SK-N-SH (cell line): ENCODE results near the gene FAM184A. TPM values are rescaled to one million over a fixed set of nuclear protein-coding genes. Genes with fewer than 3 reads are reported as not detected.

Experiments used
- CTCF ChIA-PET: fragments of 300-600, 350-600 bp; formaldehyde crosslinking; extraction: SDS; loops from one replicate; lab custom pipeline; 2021; lab: Yijun Ruan, JAX
- POLR2A ChIA-PET: fragments of 350-600 bp; sonication (Branson Sonifier 250); formaldehyde crosslinking; extraction: SDS; loops from one replicate; lab custom pipeline; 2020; ENCODE audit warnings: antibody characterized with exemption, inconsistent platforms; lab: Yijun Ruan, JAX
- DNase-seq: peaks from one replicate; pipeline ENCODE4 v3.0.0; 2012
- H2AFZ ChIP-seq: fragments of 200-600 bp; sonication (generic); 2 replicates; pipeline ENCODE4 v1.8.1; 2016; ENCODE audit warnings: antibody characterized with exemption, mild to moderate bottlenecking, low read depth
- H3F3A ChIP-seq: fragments of 200-600 bp; sonication (generic); replicated peaks from 2 replicates; pipeline ENCODE3; 2016; ENCODE audit warnings: antibody characterized with exemption, mild to moderate bottlenecking; ENCODE audit not compliant: insufficient read depth
- H3K27ac ChIP-seq, 2 experiments: fragments of 200-500 bp in 1 of 2; fragments of 200-600 bp in 1 of 2; sonication (Bioruptor generic) in 1 of 2; sonication (generic), shearing (Covaris generic) in 1 of 2; 2 replicates each; pipeline versions ENCODE4 v1.5.1 to v1.6.1; 2014 to 2016; ENCODE audit warnings: low read depth in 2 of 2, inconsistent platforms in 1 of 2, low read length in 1 of 2, mild to moderate bottlenecking in 1 of 2, mixed read lengths in 1 of 2
- H3K27me3 ChIP-seq: fragments of 200-600 bp; sonication (generic), shearing (Covaris generic); 2 replicates; pipeline ENCODE4 v1.6.1; 2016; ENCODE audit warnings: mixed run types; ENCODE audit not compliant: insufficient read depth
- H3K36me3 ChIP-seq, 2 experiments: fragments of 200-500 bp in 1 of 2; fragments of 200-600 bp in 1 of 2; sonication (Bioruptor generic) in 1 of 2; sonication (generic) in 1 of 2; replicated peaks in 1 of 2; 2 replicates each; pipeline versions ENCODE3 to v1.5.1; 2014 to 2016; ENCODE audit warnings: low read length in 1 of 2, mild to moderate bottlenecking in 1 of 2; ENCODE audit not compliant: insufficient read depth in 2 of 2, control insufficient read depth in 1 of 2
- H3K4me1 ChIP-seq, 2 experiments: fragments of 200-500 bp in 1 of 2; fragments of 200-600 bp in 1 of 2; sonication (Bioruptor generic) in 1 of 2; sonication (generic), shearing (Covaris generic) in 1 of 2; 2 replicates each; pipeline versions ENCODE4 v1.5.1 to v1.6.1; 2014 to 2016; ENCODE audit warnings: low read depth in 1 of 2, low read length in 1 of 2, mixed run types in 1 of 2; ENCODE audit not compliant: insufficient read depth in 2 of 2, control insufficient read depth in 1 of 2
- H3K4me2 ChIP-seq: fragments of 200-600 bp; sonication (generic), shearing (Covaris generic); 2 replicates; pipeline ENCODE4 v1.6.1; 2017; ENCODE audit warnings: mixed run types
- H3K4me3 ChIP-seq, 2 experiments: fragments of 200-500 bp in 1 of 2; fragments of 200-600 bp in 1 of 2; sonication (Bioruptor generic) in 1 of 2; sonication (generic), shearing (Covaris generic) in 1 of 2; 2 replicates each; pipeline versions ENCODE4 v1.5.1 to v1.8.1; 2014 to 2016; ENCODE audit warnings: low read depth in 2 of 2, inconsistent platforms in 1 of 2, low read length in 1 of 2, mild to moderate bottlenecking in 1 of 2, mixed read lengths in 1 of 2, moderate library complexity in 1 of 2
- H3K79me2 ChIP-seq: fragments of 200-600 bp; sonication (generic); 2 replicates; pipeline ENCODE4 v1.8.1; 2017; ENCODE audit warnings: mild to moderate bottlenecking; ENCODE audit not compliant: insufficient read depth
- H3K9ac ChIP-seq: fragments of 200-600 bp; sonication (generic); 2 replicates; pipeline ENCODE4 v1.6.1; 2017; ENCODE audit warnings: mixed run types
- H3K9me2 ChIP-seq: fragments of 200-600 bp; sonication (generic); 2 replicates; pipeline ENCODE4 v1.6.1; 2017; ENCODE audit warnings: mixed run types
- H3K9me3 ChIP-seq: fragments of 200-600 bp; sonication (generic); 2 replicates; pipeline ENCODE4 v1.6.1; 2017; ENCODE audit warnings: mixed run types, mild to moderate bottlenecking, moderate library complexity
- H4K20me1 ChIP-seq: fragments of 200-600 bp; sonication (generic); 2 replicates; pipeline ENCODE4 v1.6.1; 2017; ENCODE audit warnings: mild to moderate bottlenecking, mixed run types; ENCODE audit not compliant: insufficient read depth
- CHD2 ChIP-seq: fragments of 150-350 bp; IDR thresholded peaks from 2 replicates; pipeline ENCODE4 v1.6.1; 2018; ENCODE audit warnings: low read length; ENCODE audit not compliant: partially characterized antibody
- EZH2phosphoT487 ChIP-seq: fragments of 200-600 bp; sonication (generic); IDR thresholded peaks from 2 replicates; pipeline ENCODE4 v1.6.1; 2017; ENCODE audit warnings: low read depth, mixed run types, mild to moderate bottlenecking, antibody characterized with exemption, moderate library complexity, borderline replicate concordance
- FOXJ3 ChIP-seq: sonication (generic); formaldehyde crosslinking; IDR thresholded peaks from 2 replicates; pipeline ENCODE4 v1.5.1; 2020; ENCODE audit warnings: mild to moderate bottlenecking, missing genetic modification reagents
- FOXM1 ChIP-seq: IDR thresholded peaks from 2 replicates; pipeline ENCODE4 v1.4.0; 2012; ENCODE audit warnings: low read depth, mild to moderate bottlenecking
- GABPA ChIP-seq: IDR thresholded peaks from 2 replicates; pipeline ENCODE4 v1.4.0; 2012; ENCODE audit warnings: low read depth, mild to moderate bottlenecking
- GATA2 ChIP-seq: sonication (generic); formaldehyde crosslinking; IDR thresholded peaks from 2 replicates; pipeline ENCODE4 v1.5.0; 2020; ENCODE audit warnings: mild to moderate bottlenecking, missing genetic modification reagents
- IRF3 ChIP-seq: fragments of 150-350 bp; IDR thresholded peaks from 2 replicates; pipeline ENCODE4 v1.6.1; 2016; ENCODE audit warnings: mild to moderate bottlenecking, low read depth, low read length
- JUND ChIP-seq: IDR thresholded peaks from 2 replicates; pipeline ENCODE4 v1.4.0; 2012
- MAX ChIP-seq: IDR thresholded peaks from 2 replicates; pipeline ENCODE4 v1.4.0; 2012; ENCODE audit warnings: low read depth
- MEF2A ChIP-seq: IDR thresholded peaks from 2 replicates; pipeline ENCODE4 v1.4.0; 2012; ENCODE audit warnings: low read depth, borderline replicate concordance
- PBX3 ChIP-seq: IDR thresholded peaks from 2 replicates; pipeline ENCODE4; 2012
- RCOR1 ChIP-seq: fragments of 150-350 bp; IDR thresholded peaks from 2 replicates; pipeline ENCODE4 v1.6.1; 2017; ENCODE audit warnings: antibody characterized with exemption, low read length
- RXRA ChIP-seq: IDR thresholded peaks from 2 replicates; pipeline ENCODE4 v1.4.0; 2012; ENCODE audit warnings: low read depth, mild to moderate bottlenecking, borderline replicate concordance
- SIN3A ChIP-seq: IDR thresholded peaks from 2 replicates; pipeline ENCODE4 v1.6.1; 2012; ENCODE audit warnings: low read depth, mild to moderate bottlenecking, low read length, moderate library complexity, borderline replicate concordance
- SMC3 ChIP-seq: IDR thresholded peaks from 2 replicates; pipeline ENCODE4 v1.6.1; 2012; ENCODE audit warnings: low read depth, low read length, improper control_type of control experiment
- TEAD4 ChIP-seq: IDR thresholded peaks from 2 replicates; pipeline ENCODE4 v1.4.0; 2012; ENCODE audit warnings: mild to moderate bottlenecking, borderline replicate concordance; ENCODE audit not compliant: insufficient read depth
- USF1 ChIP-seq: IDR thresholded peaks from 2 replicates; pipeline ENCODE4 v1.4.0; 2012; ENCODE audit warnings: low read depth, borderline replicate concordance
- YY1 ChIP-seq: IDR thresholded peaks from 2 replicates; pipeline ENCODE4 v1.4.0; 2012; ENCODE audit warnings: low read depth, mild to moderate bottlenecking
- WGBS: methylation state at CpG from one replicate; pipeline ENCODE4 v1.1.6; 2017; ENCODE audit warnings: low lambda C conversion rate; 5-methylcytosine and 5-hydroxymethylcytosine counted together
- polyA plus RNA-seq, 3 experiments: library from polyadenylated mRNA; depleted of rRNA; stranded (reverse); fragments of >200 nt; gene quantifications; 2 replicates each; pipeline ENCODE4 v1.2.3, GENCODE V29; 2012

FAM184A gene
- polyA plus RNA-seq, 1 of the 3 experiments (the other 2 are of a cell fraction) = 0.38 TPM

GRCh38 chr6:119126140-119126539 is 47.7 kb upstream of the FAM184A start:
- no peak for TF ChIP-seq GABPA
- TF ChIP-seq IRF3 = no peak
- TF ChIP-seq MAX = no peak
- no peak for TF ChIP-seq GATA2
- TF ChIP-seq RCOR1 = no peak
- TF ChIP-seq SMC3 = no peak
- TF ChIP-seq EZH2phosphoT487 = no peak
- TF ChIP-seq RXRA = no peak
- no peak for TF ChIP-seq USF1
- no peak for TF ChIP-seq FOXJ3 (CRISPR knock-in tag)
- TF ChIP-seq JUND = no peak
- TF ChIP-seq TEAD4 = no peak
- POLR2A ChIA-PET = no interaction called here
- Histone ChIP-seq H3K9me2 (no peaks in the 10 kb centered on the region), H3K4me1 (peaks cover 10 to 21% of the 10 kb centered on the region in 2 experiments), H2AFZ (no peak overlapping the region), H4K20me1 (no peaks in the 10 kb centered on the region), H3K4me3 (no peak overlapping the region), H3K27ac (no peak overlapping the region), H3K36me3 (no peaks in the 10 kb centered on the region), H3F3A (peaks cover 16% of the 10 kb centered on the region), H3K4me2 (no peak overlapping the region), H3K79me2 (no peaks in the 10 kb centered on the region), H3K9ac (no peak overlapping the region), H3K27me3 (no peaks in the 10 kb centered on the region), H3K9me3 (no peaks in the 10 kb centered on the region)
- DNase-seq = no peak
- WGBS = 84% methylated on average over 4 of the region's 4 CpGs
- CTCF ChIA-PET = interaction anchor here (0.5 to 3.0 kb wide), 2 partner anchors 16 to 31 kb away, joined by 3 to 23 read pairs; no protein-coding TSS in a partner anchor

- Histone ChIP-seq H3K4me3 (no peak overlapping the region), H3F3A (peaks cover 16% of the 10 kb centered on the region), H3K4me2 (no peak overlapping the region), H3K79me2 (no peaks in the 10 kb centered on the region), H3K9ac (no peak overlapping the region), H3K4me1 (peaks cover 10 to 16% of the 10 kb centered on the region in 2 experiments), H3K9me2 (no peaks in the 10 kb centered on the region), H3K27me3 (no peaks in the 10 kb centered on the region), H3K27ac (no peak overlapping the region), H2AFZ (no peak overlapping the region), H4K20me1 (no peaks in the 10 kb centered on the region), H3K9me3 (no peaks in the 10 kb centered on the region), H3K36me3 (no peaks in the 10 kb centered on the region)
- 67% methylated on average over 2 of the region's 2 CpGs for WGBS
- CTCF ChIA-PET = interaction anchor here (3.0 kb wide), 1 partner anchor 15 kb away, joined by 23 read pairs; no protein-coding TSS in a partner anchor
- DNase-seq = no peak
- POLR2A ChIA-PET = no interaction called here
- TF ChIP-seq RXRA = no peak
- no peak for TF ChIP-seq PBX3
- TF ChIP-seq JUND = no peak
- TF ChIP-seq USF1 = no peak
- no peak for TF ChIP-seq SIN3A
- TF ChIP-seq GATA2 = no peak
- TF ChIP-seq CHD2 = no peak
- TF ChIP-seq YY1 = no peak
- TF ChIP-seq MAX = no peak
- TF ChIP-seq FOXM1 = no peak
- TF ChIP-seq MEF2A = no peak
- no peak for TF ChIP-seq SMC3
These were observed 47.1 kb upstream of the FAM184A start for GRCh38 chr6:119125576-119125975.
